ENCODE data around the gene IKZF1.

- TF ChIP-seq CTCF (conservative IDR thresholded peaks at IDR 0.05 in 1 of 2, IDR thresholded peaks at IDR 0.05 in 1 of 2; ENCODE audit: extremely low read depth in 1 of 2, insufficient read depth in 1 of 2, low read depth in 1 of 2, low read length in 2 of 2) (no peak), EZH2 (IDR thresholded peaks at IDR 0.05; ENCODE audit: borderline replicate concordance, low read length) (no peak)
Observed at GRCh38 chr7:50262446-50262845, 42.1 kb upstream of the IKZF1 start.
